T-helper 17 cell (primary cell): ENCODE results near the gene GPNMB. TPM values are rescaled to one million over a fixed set of nuclear protein-coding genes. Genes with fewer than 3 reads are reported as not detected.

Source experiments
- ATAC-seq: fragments of 150-1000 bp; cut with Tn5 transposase; 2 replicates; pipeline ENCODE4 v1.10.0; 2021; ENCODE audit warnings: mild to moderate bottlenecking, moderate library complexity
- DNase-seq, 3 donors: peaks; one replicate each; pipeline versions ENCODE4 v3.0.0 to v3.0.0-alpha.2; 2020 to 2021
- H3K9me3 ChIP-seq: one replicate; pipeline ENCODE4 v1.7.0; 2013; ENCODE audit warnings: low read length, mild to moderate bottlenecking; ENCODE audit not compliant: control insufficient read depth, poor library complexity, severe bottlenecking
- H3K27ac Mint-ChIP-seq: one replicate; pipeline ENCODE4 v1.8.0; 2022; ENCODE audit warnings: mild to moderate bottlenecking, moderate library complexity, mixed read lengths
- H3K27me3 Mint-ChIP-seq: one replicate; pipeline ENCODE4 v1.8.0; 2022; ENCODE audit warnings: mixed read lengths
- H3K36me3 Mint-ChIP-seq: one replicate; pipeline ENCODE4 v1.8.0; 2022; ENCODE audit warnings: low read depth, mixed read lengths
- H3K4me1 Mint-ChIP-seq: one replicate; pipeline ENCODE4 v1.8.0; 2022; ENCODE audit warnings: mild to moderate bottlenecking, mixed read lengths
- H3K4me3 Mint-ChIP-seq: one replicate; pipeline ENCODE4 v1.8.0; 2022; ENCODE audit warnings: mild to moderate bottlenecking, moderate library complexity, mixed read lengths
- total RNA-seq, 4 donors: library from RNA in 2 of 4; stranded (reverse) in 2 of 4; gene quantifications; one replicate each; pipeline ENCODE4 v1.2.3 and lab custom pipeline; 2022 to 2026

Gene GPNMB
- total RNA-seq, 2 donors from 2014 or later = not detected

DNA sequence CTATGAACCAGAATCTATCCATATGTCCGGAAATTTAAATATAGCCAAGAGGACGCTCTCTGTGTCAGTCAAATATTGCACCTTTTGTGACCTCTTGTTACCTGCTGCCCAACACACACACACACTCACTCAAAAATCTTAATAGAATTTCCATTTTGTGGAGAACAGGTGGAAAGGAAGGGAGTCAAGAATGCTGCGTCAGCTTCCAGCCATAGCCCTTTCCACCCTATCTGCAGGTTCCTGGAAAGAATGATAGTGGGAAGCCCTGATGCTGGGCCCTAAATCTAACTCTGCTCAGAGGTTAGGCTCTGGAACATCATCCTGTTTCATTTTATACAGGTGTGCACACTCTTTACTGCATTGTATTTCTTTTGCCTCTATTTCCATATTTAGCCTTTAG is 9.6 kb upstream of the GPNMB start:
- H3K4me1 Mint-ChIP-seq = no peaks in the 10 kb centered on the region
- H3K9me3 ChIP-seq = no peaks in the 10 kb centered on the region
- H3K27ac Mint-ChIP-seq = no peak overlapping the region
- H3K4me3 Mint-ChIP-seq = no peak overlapping the region
- peaks cover 5% of the 10 kb centered on the region for H3K27me3 Mint-ChIP-seq
- ATAC-seq (no peak), DNase-seq (no peak)
- no peaks in the 10 kb centered on the region for H3K36me3 Mint-ChIP-seq

DNA sequence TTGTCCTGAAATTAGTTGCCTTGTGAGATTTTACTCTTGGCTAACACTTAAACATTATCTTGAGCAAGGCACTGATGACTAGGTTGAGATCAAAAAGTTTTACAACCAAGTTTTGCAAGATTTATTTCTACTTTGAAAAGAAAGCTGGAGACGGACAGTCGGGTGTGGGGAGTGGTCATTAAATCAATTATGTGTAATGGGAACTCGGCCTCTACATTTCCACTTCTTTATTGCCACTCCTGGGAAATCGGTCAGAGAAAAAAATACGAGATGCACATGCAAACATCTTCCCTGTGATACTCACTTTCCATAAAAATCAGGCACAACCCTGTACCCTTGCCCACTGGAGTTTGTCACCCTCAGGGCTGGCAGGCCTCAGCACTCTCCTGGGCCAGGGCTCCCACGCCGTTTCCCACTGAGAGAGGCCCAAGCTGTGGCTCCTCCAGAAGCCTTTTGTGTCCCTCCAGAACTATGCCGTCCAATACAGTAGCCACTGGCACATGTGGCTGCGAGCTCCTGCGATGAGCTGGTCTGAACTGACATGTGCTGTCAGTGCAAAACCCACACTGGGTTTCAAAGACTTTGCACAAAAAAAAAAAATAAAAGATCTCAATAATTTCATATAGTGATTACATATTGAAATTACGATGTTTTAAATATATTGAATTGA is 7.5 kb upstream of the GPNMB start:
- Mint-ChIP-seq H3K36me3 (no peaks in the 10 kb centered on the region), H3K27ac (no peak overlapping the region), H3K4me1 (no peaks in the 10 kb centered on the region), H3K4me3 (no peak overlapping the region), H3K27me3 (peaks cover 20% of the 10 kb centered on the region)
- H3K9me3 ChIP-seq = no peaks in the 10 kb centered on the region
- no peak for DNase-seq
- no peak for ATAC-seq

GRCh38 chr7:23239698-23240097 is 6.9 kb upstream of the GPNMB start:
- Mint-ChIP-seq H3K27me3 (peaks cover 26% of the 10 kb centered on the region), H3K4me3 (no peak overlapping the region), H3K36me3 (no peaks in the 10 kb centered on the region), H3K4me1 (no peaks in the 10 kb centered on the region), H3K27ac (no peak overlapping the region)
- DNase-seq (no peak), ATAC-seq (no peak)
- H3K9me3 ChIP-seq = no peaks in the 10 kb centered on the region

GRCh38 chr7:23242321-23242720 is 4.3 kb upstream of the GPNMB start:
- no peak overlapping the region for H3K27ac Mint-ChIP-seq
- H3K27me3 Mint-ChIP-seq = peaks cover 51% of the 10 kb centered on the region
- DNase-seq = no peak
- H3K4me1 Mint-ChIP-seq = no peaks in the 10 kb centered on the region
- H3K36me3 Mint-ChIP-seq = peaks cover 2% of the 10 kb centered on the region
- H3K4me3 Mint-ChIP-seq = no peak overlapping the region
- no peak for ATAC-seq
- no peaks in the 10 kb centered on the region for H3K9me3 ChIP-seq

GRCh38 chr7:23242935-23243334 is 3.6 kb upstream of the GPNMB start:
- Mint-ChIP-seq H3K4me3 (no peak overlapping the region), H3K27me3 (peaks cover 55% of the 10 kb centered on the region), H3K27ac (no peak overlapping the region), H3K36me3 (peaks cover 2% of the 10 kb centered on the region), H3K4me1 (no peaks in the 10 kb centered on the region)
- ATAC-seq (no peak), DNase-seq (no peak)
- no peaks in the 10 kb centered on the region for H3K9me3 ChIP-seq

DNA sequence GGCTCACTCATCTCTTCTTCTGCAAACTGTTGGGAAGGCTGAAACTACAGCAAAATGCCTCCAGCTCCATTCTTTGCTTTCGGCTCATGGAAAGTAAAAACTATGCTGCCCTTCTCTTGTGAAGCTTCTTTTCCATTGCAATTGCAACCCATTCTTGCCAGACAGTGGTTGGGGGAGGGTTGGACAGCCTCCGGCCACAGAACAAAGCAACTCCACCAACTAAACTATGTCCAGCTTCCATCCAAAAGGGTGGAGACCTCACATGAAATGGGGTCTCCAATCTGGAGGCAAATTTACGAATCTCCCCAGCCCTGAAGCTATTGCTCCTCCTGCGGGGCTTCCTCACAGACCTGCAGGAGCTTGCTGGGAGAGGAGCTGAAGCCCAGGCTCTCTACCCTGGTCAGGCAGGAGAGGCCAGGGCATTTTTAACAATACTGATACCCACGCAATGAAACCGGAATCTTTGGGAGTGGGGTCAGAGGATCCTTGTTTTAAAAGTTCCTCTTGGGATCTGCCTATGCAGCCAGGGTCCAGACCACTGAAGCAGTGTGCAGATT is 549 bp downstream of the GPNMB start:
- Mint-ChIP-seq H3K4me3 (no peak overlapping the region), H3K27me3 (peaks cover 88% of the 10 kb centered on the region), H3K27ac (no peak overlapping the region), H3K4me1 (no peaks in the 10 kb centered on the region), H3K36me3 (peaks cover 4% of the 10 kb centered on the region)
- ATAC-seq (no peak), DNase-seq (no peak)
- H3K9me3 ChIP-seq = no peaks in the 10 kb centered on the region

GRCh38 chr7:23247603-23248335 is 1.2 kb downstream of the GPNMB start:
- ATAC-seq (no peak), DNase-seq (no peak)
- no peaks in the 10 kb centered on the region for H3K9me3 ChIP-seq
- Mint-ChIP-seq H3K4me3 (no peak overlapping the region), H3K36me3 (peaks cover 4% of the 10 kb centered on the region), H3K27ac (no peak overlapping the region), H3K4me1 (no peaks in the 10 kb centered on the region), H3K27me3 (peaks cover 90% of the 10 kb centered on the region)

GRCh38 chr7:23249486-23249885 is 2.9 kb downstream of the GPNMB start:
- DNase-seq (no peak), ATAC-seq (no peak)
- peaks cover 4% of the 10 kb centered on the region for H3K36me3 Mint-ChIP-seq
- H3K9me3 ChIP-seq = no peaks in the 10 kb centered on the region
- H3K27me3 Mint-ChIP-seq = peaks cover 84% of the 10 kb centered on the region
- H3K4me3 Mint-ChIP-seq = no peak overlapping the region
- no peaks in the 10 kb centered on the region for H3K4me1 Mint-ChIP-seq
- H3K27ac Mint-ChIP-seq = no peak overlapping the region

DNA sequence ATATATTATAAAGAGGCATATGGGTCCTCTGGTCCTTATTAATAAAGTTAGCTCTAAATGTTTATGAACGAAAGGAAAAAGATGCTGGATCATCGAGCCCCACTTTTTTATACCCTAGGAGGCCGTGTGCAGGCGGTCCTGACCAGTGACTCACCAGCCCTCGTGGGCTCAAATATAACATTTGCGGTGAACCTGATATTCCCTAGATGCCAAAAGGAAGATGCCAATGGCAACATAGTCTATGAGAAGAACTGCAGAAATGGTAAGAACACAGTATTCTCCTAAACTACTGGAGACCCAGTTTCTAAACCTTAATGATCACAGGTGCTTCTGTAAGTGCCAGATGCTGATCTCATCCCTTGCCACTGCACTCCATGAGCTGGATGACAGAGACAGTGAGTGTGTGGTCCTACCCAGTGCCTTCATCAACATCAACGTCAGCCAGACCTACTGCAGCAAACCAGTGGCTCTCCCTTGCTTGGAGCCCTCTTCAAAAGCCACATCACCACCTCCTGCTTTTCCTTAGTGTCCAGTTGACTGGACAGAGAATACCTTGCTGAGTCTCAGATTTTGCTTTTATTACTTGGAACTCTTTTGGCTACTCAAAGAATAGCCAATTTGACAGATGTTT is 7.6 kb downstream of the GPNMB start:
- Mint-ChIP-seq H3K4me3 (no peak overlapping the region), H3K36me3 (peaks cover 2% of the 10 kb centered on the region), H3K4me1 (no peaks in the 10 kb centered on the region), H3K27ac (no peak overlapping the region), H3K27me3 (peaks cover 73% of the 10 kb centered on the region)
- no peak for DNase-seq
- H3K9me3 ChIP-seq = no peaks in the 10 kb centered on the region
- ATAC-seq = no peak

- Mint-ChIP-seq H3K4me1 (no peaks in the 10 kb centered on the region), H3K36me3 (no peaks in the 10 kb centered on the region), H3K4me3 (no peak overlapping the region), H3K27ac (no peak overlapping the region), H3K27me3 (peaks cover 63% of the 10 kb centered on the region)
- no peaks in the 10 kb centered on the region for H3K9me3 ChIP-seq
- DNase-seq (no peak), ATAC-seq (no peak)
Observed at GRCh38 chr7:23256731-23257130, 10.2 kb downstream of the GPNMB start.

- no peak overlapping the region for H3K4me3 Mint-ChIP-seq
- H3K4me1 Mint-ChIP-seq = no peaks in the 10 kb centered on the region
- peaks cover 42% of the 10 kb centered on the region for H3K27me3 Mint-ChIP-seq
- ATAC-seq (no peak), DNase-seq (no peak)
- no peak overlapping the region for H3K27ac Mint-ChIP-seq
- no peaks in the 10 kb centered on the region for H3K9me3 ChIP-seq
- no peaks in the 10 kb centered on the region for H3K36me3 Mint-ChIP-seq
Observed at GRCh38 chr7:23260371-23260770, 13.8 kb downstream of the GPNMB start.

DNA sequence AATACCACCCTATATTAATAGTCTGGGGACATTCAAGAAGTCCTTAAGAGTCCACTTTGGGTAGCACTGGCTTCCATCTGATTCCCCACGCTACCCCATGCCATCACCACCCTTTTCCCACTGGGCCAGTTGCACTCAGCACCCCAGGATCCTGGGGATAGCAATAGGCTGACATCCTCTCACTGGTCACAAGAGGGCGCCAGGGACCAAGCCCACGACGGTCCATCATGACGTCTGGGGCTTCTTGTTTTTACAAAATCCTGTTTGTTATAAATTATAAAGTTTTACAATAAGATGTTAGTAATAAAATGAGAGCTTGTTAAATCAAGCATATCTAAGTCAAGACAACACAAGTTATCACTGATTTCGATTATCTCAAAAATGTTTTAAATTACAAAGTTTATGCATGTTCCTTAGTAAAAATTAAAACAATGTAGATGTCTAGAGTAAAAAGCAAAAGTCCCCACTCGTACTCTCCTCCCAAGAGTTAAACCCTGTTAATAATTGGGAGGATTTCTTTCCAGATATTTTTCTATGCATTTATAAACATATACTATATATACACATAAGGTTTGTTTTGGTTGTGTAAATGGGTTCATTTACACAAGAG is 15.4 kb downstream of the GPNMB start:
- H3K27me3 Mint-ChIP-seq = peaks cover 32% of the 10 kb centered on the region
- DNase-seq (peak; percentile 18 to 40 (median 19)), ATAC-seq (peak; percentile 88)
- no peaks in the 10 kb centered on the region for H3K4me1 Mint-ChIP-seq
- no peaks in the 10 kb centered on the region for H3K9me3 ChIP-seq
- H3K4me3 Mint-ChIP-seq = no peak overlapping the region
- no peak overlapping the region for H3K27ac Mint-ChIP-seq
- no peaks in the 10 kb centered on the region for H3K36me3 Mint-ChIP-seq

DNA sequence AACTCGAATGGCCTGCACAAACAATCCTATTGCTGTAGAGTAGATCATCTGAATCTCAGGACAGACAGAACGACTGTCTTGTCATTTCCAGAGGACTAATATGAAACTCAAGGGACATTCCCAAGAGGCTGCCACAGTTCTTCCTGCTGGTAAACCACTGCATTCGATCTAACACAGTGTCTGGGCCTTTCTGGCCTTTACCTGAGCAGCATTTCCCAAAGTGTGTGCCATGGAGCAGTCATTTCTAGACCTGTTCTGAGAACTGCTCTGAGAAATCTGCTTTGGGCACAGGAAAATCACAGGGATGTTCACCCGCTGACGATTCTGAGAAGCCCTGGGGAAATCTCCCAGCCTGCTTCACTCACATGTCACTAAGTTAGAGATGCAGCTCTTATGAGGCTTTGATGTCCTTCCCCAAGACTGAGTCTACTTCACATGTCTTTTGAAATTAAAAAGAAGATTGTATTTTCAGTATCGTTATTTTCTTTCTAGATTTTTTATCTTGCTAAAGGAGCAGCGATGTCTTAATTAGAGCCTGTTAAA is 18.4 kb downstream of the GPNMB start:
- DNase-seq (no peak), ATAC-seq (no peak)
- Mint-ChIP-seq H3K27me3 (peaks cover 24% of the 10 kb centered on the region), H3K27ac (no peak overlapping the region), H3K4me1 (no peaks in the 10 kb centered on the region), H3K4me3 (no peak overlapping the region), H3K36me3 (no peaks in the 10 kb centered on the region)
- no peaks in the 10 kb centered on the region for H3K9me3 ChIP-seq
